WI38 (cell line): ENCODE data around the gene ANTXR1.

Source experiments
- H3K4me3 ChIP-seq: 2 replicates; pipeline ENCODE4 v1.5.1; 2011; ENCODE audit warnings: low read depth, mild to moderate bottlenecking, control low read depth, low read length
- CTCF ChIP-seq: IDR thresholded peaks from 2 replicates; pipeline ENCODE4 v1.5.1; 2012; ENCODE audit warnings: low read depth, mild to moderate bottlenecking, control low read depth, low read length

ANTXR1 gene

DNA sequence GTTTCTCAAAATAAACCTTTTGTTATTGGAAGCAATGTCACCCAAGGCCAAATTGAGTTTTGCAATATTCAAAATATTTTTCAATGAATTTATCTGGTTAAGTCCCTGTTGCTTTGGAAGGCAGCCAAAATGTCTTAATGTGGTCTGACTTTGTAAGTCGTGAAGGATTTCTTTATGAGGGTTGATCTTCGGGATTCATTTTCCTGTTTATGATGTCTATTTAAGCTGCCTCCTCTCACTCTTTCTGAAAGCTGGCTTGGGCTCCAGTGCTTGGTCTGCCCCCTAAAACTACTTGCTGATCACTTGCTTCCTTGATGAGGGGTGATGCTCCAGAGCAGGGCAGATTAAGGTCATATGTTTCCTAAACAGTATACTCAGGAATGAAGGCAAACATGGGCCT is 141.1 kb downstream of the ANTXR1 start:
- H3K4me3 ChIP-seq: no peak overlapping the region
- TF ChIP-seq CTCF: no peak

- H3K4me3 ChIP-seq: no peak overlapping the region
- no peak for TF ChIP-seq CTCF
These were observed 143.6 kb downstream of the ANTXR1 start for GRCh38 chr2:69156624-69157023.

DNA sequence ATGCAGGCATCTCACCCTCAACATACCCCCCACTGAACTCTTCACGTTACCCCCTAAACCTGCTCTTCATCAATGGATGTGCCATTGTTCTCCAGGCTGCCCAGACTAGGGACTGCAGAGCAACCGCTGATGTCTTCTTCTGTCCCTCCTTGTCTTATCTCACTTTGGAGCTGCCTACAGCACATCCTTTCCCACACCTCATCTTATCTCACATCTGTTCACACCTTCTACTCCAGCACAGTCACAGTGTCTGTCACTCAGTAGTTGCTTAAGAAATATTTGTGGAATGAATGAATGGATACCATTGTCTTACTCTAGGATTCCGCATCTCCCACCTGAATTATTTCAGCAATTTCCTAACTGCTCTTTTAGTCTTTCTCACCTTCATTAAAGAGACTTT is 144.5 kb downstream of the ANTXR1 start:
- TF ChIP-seq CTCF: no peak
- H3K4me3 ChIP-seq: no peak overlapping the region

DNA sequence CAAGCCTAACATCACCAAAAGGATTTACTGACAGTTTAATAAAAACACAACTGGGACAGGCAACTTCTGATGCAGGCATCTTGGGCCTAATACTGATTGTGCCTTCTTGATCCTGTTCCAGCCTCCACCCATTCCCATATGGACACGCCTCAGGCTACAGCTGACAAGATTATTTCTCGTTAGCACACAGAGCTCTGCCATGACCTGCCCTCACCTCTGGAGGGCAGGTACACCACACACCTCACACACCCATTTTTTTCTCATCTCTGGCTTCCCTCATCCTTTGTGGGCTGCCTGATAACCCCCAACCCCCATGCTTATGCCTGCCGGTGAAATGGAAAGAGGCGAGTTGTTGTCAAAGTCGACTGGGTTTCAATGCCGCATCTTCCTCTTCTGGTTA is 147.0 kb downstream of the ANTXR1 start:
- H3K4me3 ChIP-seq: no peak overlapping the region
- no peak for TF ChIP-seq CTCF

GRCh38 chr2:69162057-69162456 is 149.1 kb downstream of the ANTXR1 start:
- no peak overlapping the region for H3K4me3 ChIP-seq
- no peak for TF ChIP-seq CTCF

GRCh38 chr2:69163109-69163508 is 150.1 kb downstream of the ANTXR1 start:
- H3K4me3 ChIP-seq: no peak overlapping the region
- TF ChIP-seq CTCF: no peak

GRCh38 chr2:69163556-69163955 is 150.6 kb downstream of the ANTXR1 start:
- TF ChIP-seq CTCF: no peak
- no peak overlapping the region for H3K4me3 ChIP-seq
